Ectodermal cell (in vitro differentiated cells): ENCODE data around the gene GXYLT1.

ENCODE experiments used
- H3K27ac ChIP-seq: 2 replicates; pipeline ENCODE4 v1.7.0; 2013; ENCODE audit warnings: mild to moderate bottlenecking, low read depth, low read length; ENCODE audit not compliant: insufficient read depth, poor library complexity, severe bottlenecking
- H3K27me3 ChIP-seq: 2 replicates; pipeline ENCODE4 v1.7.0; 2013; ENCODE audit warnings: mild to moderate bottlenecking, low read length; ENCODE audit not compliant: insufficient read depth, control insufficient read depth, poor library complexity, severe bottlenecking
- H3K36me3 ChIP-seq: one replicate; pipeline ENCODE4 v1.7.0; 2013; ENCODE audit warnings: low read length; ENCODE audit not compliant: control insufficient read depth, insufficient read depth
- H3K4me1 ChIP-seq: one replicate; pipeline ENCODE4 v1.7.0; 2013; ENCODE audit warnings: low read length; ENCODE audit not compliant: control insufficient read depth, insufficient read depth
- H3K4me3 ChIP-seq: 2 replicates; pipeline ENCODE4 v1.7.0; 2013; ENCODE audit warnings: low read depth, low read length, control low read depth; ENCODE audit not compliant: insufficient read depth
- H3K9me3 ChIP-seq: 2 replicates; pipeline ENCODE4 v1.7.0; 2013; ENCODE audit warnings: mild to moderate bottlenecking, low read length, moderate library complexity; ENCODE audit not compliant: control insufficient read depth
- WGBS, 2 experiments: methylation state at CpG; one replicate each; pipeline ENCODE4 v1.1.7; 2013; ENCODE audit warnings: missing lambda C conversion rate in 2 of 2; 5-methylcytosine and 5-hydroxymethylcytosine counted together

GXYLT1 gene

GRCh38 chr12:42104087-42104486 lies 40.6 kb downstream of the GXYLT1 start:
- Histone ChIP-seq H3K9me3 (no peaks in the 10 kb centered on the region), H3K27me3 (no peaks in the 10 kb centered on the region)

GRCh38 chr12:42103155-42103554 lies 41.5 kb downstream of the GXYLT1 start:
- Histone ChIP-seq H3K27me3 (no peaks in the 10 kb centered on the region), H3K9me3 (no peaks in the 10 kb centered on the region), H3K36me3 (no peaks in the 10 kb centered on the region), H3K27ac (no peak overlapping the region), H3K4me3 (no peak overlapping the region), H3K4me1 (no peaks in the 10 kb centered on the region)
- WGBS, 2 experiments: 80 to 87% methylated on average over 4 of the region's 4 CpGs

More at GRCh38 chr12:42104087-42104486, 40.6 kb downstream of the GXYLT1 start:
- Histone ChIP-seq H3K4me3 (no peak overlapping the region), H3K27ac (no peak overlapping the region), H3K36me3 (no peaks in the 10 kb centered on the region), H3K4me1 (no peaks in the 10 kb centered on the region)

GRCh38 chr12:42102720-42103119 lies 42.0 kb downstream of the GXYLT1 start:
- Histone ChIP-seq H3K9me3 (no peaks in the 10 kb centered on the region), H3K4me3 (no peak overlapping the region), H3K27me3 (no peaks in the 10 kb centered on the region), H3K27ac (no peak overlapping the region), H3K36me3 (no peaks in the 10 kb centered on the region), H3K4me1 (no peaks in the 10 kb centered on the region)
- no CpG with 5 or more reads among the region's 3 CpGs for WGBS, 2 experiments

GRCh38 chr12:42099433-42099832 lies 45.2 kb downstream of the GXYLT1 start:
- Histone ChIP-seq H3K4me3 (no peak overlapping the region), H3K4me1 (no peaks in the 10 kb centered on the region), H3K9me3 (no peaks in the 10 kb centered on the region), H3K36me3 (no peaks in the 10 kb centered on the region), H3K27me3 (no peaks in the 10 kb centered on the region), H3K27ac (no peak overlapping the region)
- WGBS, 2 experiments: 94% methylated on average over 7 to 8 of the region's 9 CpGs

GRCh38 chr12:42097971-42098370 lies 46.7 kb downstream of the GXYLT1 start:
- Histone ChIP-seq H3K4me1 (no peaks in the 10 kb centered on the region), H3K4me3 (no peak overlapping the region), H3K27ac (no peak overlapping the region), H3K9me3 (no peaks in the 10 kb centered on the region), H3K27me3 (no peaks in the 10 kb centered on the region), H3K36me3 (no peaks in the 10 kb centered on the region)
- whole genome bisulfite sequencing, 2 experiments: 94 to 95% methylated on average over 5 of the region's 5 CpGs

GRCh38 chr12:42094277-42094676 lies 50.4 kb downstream of the GXYLT1 start:
- WGBS, 2 experiments: 84 to 89% methylated on average over 5 of the region's 5 CpGs
- Histone ChIP-seq H3K4me3 (no peak overlapping the region), H3K36me3 (no peaks in the 10 kb centered on the region), H3K4me1 (no peaks in the 10 kb centered on the region), H3K27me3 (no peaks in the 10 kb centered on the region), H3K27ac (no peak overlapping the region), H3K9me3 (no peaks in the 10 kb centered on the region)

- Histone ChIP-seq H3K27ac (no peak overlapping the region), H3K4me1 (no peaks in the 10 kb centered on the region), H3K4me3 (no peak overlapping the region), H3K9me3 (no peaks in the 10 kb centered on the region), H3K27me3 (no peaks in the 10 kb centered on the region), H3K36me3 (no peaks in the 10 kb centered on the region)
- WGBS, 2 experiments: 73 to 76% methylated on average over 2 of the region's 2 CpGs
These were observed 52.9 kb downstream of the GXYLT1 start for GRCh38 chr12:42091769-42092168.

- Histone ChIP-seq H3K27me3 (no peaks in the 10 kb centered on the region), H3K9me3 (no peaks in the 10 kb centered on the region), H3K4me3 (no peak overlapping the region), H3K4me1 (no peaks in the 10 kb centered on the region), H3K27ac (no peak overlapping the region), H3K36me3 (no peaks in the 10 kb centered on the region)
These were observed 53.8 kb downstream of the GXYLT1 start for GRCh38 chr12:42090899-42091298.

- Histone ChIP-seq H3K4me3 (no peak overlapping the region), H3K27me3 (no peaks in the 10 kb centered on the region), H3K4me1 (no peaks in the 10 kb centered on the region), H3K27ac (no peak overlapping the region), H3K9me3 (no peaks in the 10 kb centered on the region), H3K36me3 (no peaks in the 10 kb centered on the region)
- 92 to 96% methylated on average over 2 of the region's 2 CpGs for WGBS, 2 experiments
These were observed 58.6 kb downstream of the GXYLT1 start for GRCh38 chr12:42086031-42086430.

GRCh38 chr12:42085594-42085993 lies 59.1 kb downstream of the GXYLT1 start:
- Histone ChIP-seq H3K27me3 (no peaks in the 10 kb centered on the region), H3K27ac (no peak overlapping the region), H3K4me3 (no peak overlapping the region), H3K9me3 (no peaks in the 10 kb centered on the region), H3K4me1 (no peaks in the 10 kb centered on the region), H3K36me3 (no peaks in the 10 kb centered on the region)
- 61 to 64% methylated on average over 3 of the region's 3 CpGs for WGBS, 2 experiments

- Histone ChIP-seq H3K4me3 (no peak overlapping the region), H3K27me3 (no peaks in the 10 kb centered on the region), H3K27ac (no peak overlapping the region), H3K4me1 (no peaks in the 10 kb centered on the region), H3K36me3 (no peaks in the 10 kb centered on the region), H3K9me3 (no peaks in the 10 kb centered on the region)
These were observed 60.2 kb downstream of the GXYLT1 start for GRCh38 chr12:42084522-42084921.
